ENCODE results near the gene CHN2. TPM values are rescaled to one million over a fixed set of nuclear protein-coding genes. Genes with fewer than 3 reads are reported as not detected.

Gene CHN2
- total RNA-seq, 1 experiment from 2014 or later, result 5.1 TPM

DNA sequence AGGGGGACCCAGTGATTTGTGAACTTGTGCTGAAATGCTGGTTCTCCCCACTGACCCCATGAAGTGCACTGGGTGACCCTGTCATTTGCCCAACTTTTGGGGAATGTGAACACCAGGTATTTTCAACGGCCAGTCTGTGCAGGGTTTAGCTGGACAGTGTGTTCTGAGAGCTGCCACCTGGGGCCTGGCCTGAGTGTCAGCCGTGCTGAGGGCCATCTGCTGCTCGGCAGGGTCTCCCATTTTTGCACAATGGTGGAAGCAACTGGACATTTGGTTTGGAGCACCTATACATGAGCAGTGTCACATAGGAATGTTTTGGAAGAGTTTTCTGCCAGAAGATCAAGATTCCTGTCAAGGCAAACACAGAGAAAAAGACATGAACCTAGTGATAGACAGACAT is 5.2 kb downstream of the CHN2 start:
- BruUV-seq (replicated peaks), result no TSS peak
- Mint-ChIP-seq H3K27ac (ENCODE audit: low read depth, unreplicated experiment) (no peak overlapping the region), H3K4me1 (ENCODE audit: insufficient read depth, unreplicated experiment) (no peaks in the 10 kb centered on the region), H3K9me3 (ENCODE audit: unreplicated experiment) (no peaks in the 10 kb centered on the region), H3K36me3 (ENCODE audit: insufficient read depth, unreplicated experiment) (no peaks in the 10 kb centered on the region), H3K4me3 (ENCODE audit: unreplicated experiment) (no peak overlapping the region), H3K27me3 (ENCODE audit: insufficient read depth, unreplicated experiment) (no peaks in the 10 kb centered on the region)
- DNase-seq (ENCODE audit: unreplicated experiment), result no peak
- TF ChIP-seq, protein P1, sequence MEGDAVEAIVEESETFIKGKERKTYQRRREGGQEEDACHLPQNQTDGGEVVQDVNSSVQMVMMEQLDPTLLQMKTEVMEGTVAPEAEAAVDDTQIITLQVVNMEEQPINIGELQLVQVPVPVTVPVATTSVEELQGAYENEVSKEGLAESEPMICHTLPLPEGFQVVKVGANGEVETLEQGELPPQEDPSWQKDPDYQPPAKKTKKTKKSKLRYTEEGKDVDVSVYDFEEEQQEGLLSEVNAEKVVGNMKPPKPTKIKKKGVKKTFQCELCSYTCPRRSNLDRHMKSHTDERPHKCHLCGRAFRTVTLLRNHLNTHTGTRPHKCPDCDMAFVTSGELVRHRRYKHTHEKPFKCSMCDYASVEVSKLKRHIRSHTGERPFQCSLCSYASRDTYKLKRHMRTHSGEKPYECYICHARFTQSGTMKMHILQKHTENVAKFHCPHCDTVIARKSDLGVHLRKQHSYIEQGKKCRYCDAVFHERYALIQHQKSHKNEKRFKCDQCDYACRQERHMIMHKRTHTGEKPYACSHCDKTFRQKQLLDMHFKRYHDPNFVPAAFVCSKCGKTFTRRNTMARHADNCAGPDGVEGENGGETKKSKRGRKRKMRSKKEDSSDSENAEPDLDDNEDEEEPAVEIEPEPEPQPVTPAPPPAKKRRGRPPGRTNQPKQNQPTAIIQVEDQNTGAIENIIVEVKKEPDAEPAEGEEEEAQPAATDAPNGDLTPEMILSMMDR (IDR thresholded peaks at IDR 0.05; ENCODE audit: unreplicated experiment), result no peak
- CTCF ChIA-PET, result no interaction called here
- POLR2A ChIA-PET, result no interaction called here
- intact Hi-C loops (cut with micrococcal nuclease), result loop anchor here (5.0 kb wide), 1 partner anchor 128 kb away; no protein-coding TSS in a partner anchor

DNA sequence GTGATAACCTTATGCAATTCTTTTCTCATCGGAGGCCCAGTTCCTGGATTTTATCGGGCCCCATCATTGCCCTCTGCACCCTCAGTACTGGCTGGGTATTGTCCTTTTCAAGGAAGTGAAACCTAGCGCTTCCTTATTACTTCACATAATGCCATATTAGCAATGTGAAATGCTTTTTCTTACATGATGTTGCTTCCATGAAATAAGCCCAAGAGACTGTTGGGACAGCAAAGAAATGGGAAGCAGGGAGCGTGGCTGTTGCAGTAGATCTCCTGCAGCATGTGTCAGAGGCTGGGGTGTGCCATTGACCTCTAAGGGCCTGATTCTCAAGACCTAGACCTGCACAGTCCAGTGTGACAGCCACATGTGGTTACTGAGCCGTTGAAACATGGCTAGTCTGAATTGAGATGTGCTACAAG is 8.1 kb downstream of the CHN2 start:
- BruUV-seq (replicated peaks), result no TSS peak
- Mint-ChIP-seq H3K4me3 (ENCODE audit: unreplicated experiment) (no peak overlapping the region), H3K27ac (ENCODE audit: low read depth, unreplicated experiment) (no peak overlapping the region), H3K27me3 (ENCODE audit: insufficient read depth, unreplicated experiment) (no peaks in the 10 kb centered on the region), H3K36me3 (ENCODE audit: insufficient read depth, unreplicated experiment) (no peaks in the 10 kb centered on the region), H3K9me3 (ENCODE audit: unreplicated experiment) (no peaks in the 10 kb centered on the region), H3K4me1 (ENCODE audit: insufficient read depth, unreplicated experiment) (peaks cover 8% of the 10 kb centered on the region)
- intact Hi-C loops (cut with micrococcal nuclease), result no loop called here
- CTCF ChIA-PET, result interaction anchor here (1.8 kb wide), 1 partner anchor 276 kb away, joined by 5 read pairs; no protein-coding TSS in a partner anchor
- POLR2A ChIA-PET, result no interaction called here
- TF ChIP-seq, protein P1 (IDR thresholded peaks at IDR 0.05; ENCODE audit: unreplicated experiment), result no peak
- no peak for DNase-seq (ENCODE audit: unreplicated experiment)

DNA sequence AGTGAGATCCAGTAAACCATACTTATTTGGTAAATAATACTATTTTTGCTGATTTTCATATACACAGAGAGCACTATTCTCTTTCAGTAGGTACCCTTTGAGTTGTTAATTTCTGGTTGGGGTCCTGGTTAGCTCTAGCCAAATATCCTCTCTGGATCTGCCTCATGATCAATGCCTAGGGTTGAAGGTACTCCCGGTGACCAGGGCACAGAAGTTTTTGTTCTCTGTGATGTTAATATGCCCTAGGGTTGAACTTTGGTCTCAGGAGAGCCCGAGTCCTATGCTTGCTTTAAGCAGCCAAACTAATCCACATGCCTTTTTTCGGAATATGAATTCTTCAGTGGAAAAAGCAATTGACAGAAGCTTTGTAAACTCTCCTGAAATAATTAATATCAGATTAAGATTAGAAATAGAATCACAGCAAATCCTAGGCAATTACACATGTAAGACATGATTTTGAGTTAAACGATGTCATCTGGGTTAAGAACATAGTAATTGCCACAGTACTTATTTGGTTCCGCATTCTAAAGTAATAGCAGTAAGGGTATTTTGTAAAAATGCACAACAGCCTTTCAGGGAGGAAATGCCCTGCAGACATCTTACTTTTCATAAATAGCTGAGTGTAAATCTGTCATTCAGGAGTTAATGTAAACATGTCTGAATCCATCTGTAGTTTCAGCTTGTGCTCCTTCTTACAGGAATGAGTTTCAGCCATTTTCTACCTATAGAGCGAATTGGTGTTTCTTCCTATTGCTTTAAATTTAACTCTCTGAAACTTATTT is 10.1 kb downstream of the CHN2 start:
- no peaks in the 10 kb centered on the region for H3K27me3 Mint-ChIP-seq (ENCODE audit: insufficient read depth, unreplicated experiment)
- DNase-seq (ENCODE audit: unreplicated experiment), result no peak
- no peak overlapping the region for H3K27ac Mint-ChIP-seq (ENCODE audit: low read depth, unreplicated experiment)
- no peak overlapping the region for H3K4me3 Mint-ChIP-seq (ENCODE audit: unreplicated experiment)
- ChIA-PET POLR2A (interaction anchor here (1.0 kb wide), 1 partner anchor 9 kb away, joined by 3 read pairs; no protein-coding TSS in a partner anchor), CTCF (interaction anchor here (0.6 to 2.4 kb wide), 5 partner anchors 15 to 305 kb away, joined by 3 to 14 read pairs (median 4); no protein-coding TSS in a partner anchor)
- no peaks in the 10 kb centered on the region for H3K36me3 Mint-ChIP-seq (ENCODE audit: insufficient read depth, unreplicated experiment)
- no TSS peak for BruUV-seq (replicated peaks)
- intact Hi-C loops (cut with micrococcal nuclease), result no loop called here
- H3K4me1 Mint-ChIP-seq (ENCODE audit: insufficient read depth, unreplicated experiment), result peaks cover 9% of the 10 kb centered on the region
- TF ChIP-seq, protein P1 (IDR thresholded peaks at IDR 0.05; ENCODE audit: unreplicated experiment), result no peak
- H3K9me3 Mint-ChIP-seq (ENCODE audit: unreplicated experiment), result no peaks in the 10 kb centered on the region

DNA sequence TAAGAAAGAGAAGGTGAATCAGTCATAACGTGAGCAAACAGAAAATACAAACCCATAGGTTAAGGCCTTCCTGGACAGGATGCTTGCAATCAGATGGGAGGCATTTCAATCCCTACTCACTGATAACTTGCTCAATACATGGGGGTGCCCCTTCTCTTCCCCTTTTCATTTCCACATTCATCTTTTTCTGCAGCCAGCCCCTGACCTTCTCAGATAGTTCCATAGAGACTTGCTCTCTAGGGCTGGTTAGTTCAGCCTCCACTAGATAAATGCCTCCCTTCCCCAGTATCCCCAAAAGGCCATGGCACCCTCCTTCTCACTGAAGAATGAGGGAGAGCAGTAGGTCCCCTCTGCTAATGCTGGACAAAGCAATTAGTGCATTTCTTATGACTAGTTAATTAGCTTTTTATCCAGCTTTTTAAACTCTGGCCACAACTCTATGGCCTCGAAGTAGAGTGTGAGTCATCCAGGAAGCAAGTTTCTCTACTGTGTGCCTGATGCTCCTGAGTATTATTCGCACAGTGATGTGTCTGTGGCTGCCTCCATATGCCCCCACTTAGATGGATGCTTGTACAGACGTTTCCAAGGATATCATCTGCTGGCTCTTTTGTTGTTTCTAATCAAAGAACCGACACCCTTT is 12.7 kb downstream of the CHN2 start:
- CTCF ChIA-PET, result interaction anchor here (0.7 to 1.2 kb wide), 2 partner anchors 139 to 1020 kb away, joined by 3 to 4 read pairs; no protein-coding TSS in a partner anchor
- no peaks in the 10 kb centered on the region for H3K9me3 Mint-ChIP-seq (ENCODE audit: unreplicated experiment)
- H3K27ac Mint-ChIP-seq (ENCODE audit: low read depth, unreplicated experiment), result no peak overlapping the region
- H3K36me3 Mint-ChIP-seq (ENCODE audit: insufficient read depth, unreplicated experiment), result no peaks in the 10 kb centered on the region
- BruUV-seq (replicated peaks), result no TSS peak
- H3K4me1 Mint-ChIP-seq (ENCODE audit: insufficient read depth, unreplicated experiment), result peaks cover 9% of the 10 kb centered on the region
- peak; percentile 30 for DNase-seq (ENCODE audit: unreplicated experiment)
- intact Hi-C loops (cut with micrococcal nuclease), result no loop called here
- H3K4me3 Mint-ChIP-seq (ENCODE audit: unreplicated experiment), result no peak overlapping the region
- H3K27me3 Mint-ChIP-seq (ENCODE audit: insufficient read depth, unreplicated experiment), result no peaks in the 10 kb centered on the region
- POLR2A ChIA-PET, result interaction anchor here (1.0 kb wide), 1 partner anchor 62 kb away, joined by 3 read pairs; no protein-coding TSS in a partner anchor
- TF ChIP-seq, protein P1 (IDR thresholded peaks at IDR 0.05; ENCODE audit: unreplicated experiment), result no peak
